Stimulated activated naive CD8-positive, alpha-beta T cell treated with anti-CD3 and anti-CD28 coated beads, Interleukin-15, Interleukin-2, amounts not matched to agents 100 U/mL and 50 U/mL, for 24 hours (primary cell): ENCODE results near the gene ANO2.
A peak's percentile ranks its signal among the peaks of the same experiment; 100 is the strongest.
"Not testable (repeated sequence)": the region's sequence is repeated elsewhere in the genome, so short reads cannot be mapped to it uniquely, and the experiment has no call there.

Experiments used
- ATAC-seq: fragments of 150-1000 bp; cut with Tn5 transposase; one replicate; pipeline ENCODE4 v1.10.0; 2021
- DNase-seq: peaks from one replicate; pipeline ENCODE4 v3.0.0; 2021

ANO2 gene

GRCh38 chr12:5720381-5721005, 224.6 kb downstream of the ANO2 start:
- no peak for ATAC-seq
- no peak for DNase-seq

GRCh38 chr12:5718680-5719079, 226.4 kb downstream of the ANO2 start:
- DNase-seq: no peak
- ATAC-seq: no peak

- DNase-seq: no peak
Measured at GRCh38 chr12:5718073-5718472, 227.0 kb downstream of the ANO2 start.

GRCh38 chr12:5716976-5717375, 228.1 kb downstream of the ANO2 start:
- ATAC-seq (no peak), DNase-seq (no peak)

More at GRCh38 chr12:5718073-5718472, 227.0 kb downstream of the ANO2 start:
- ATAC-seq: no peak

GRCh38 chr12:5716201-5716600, 228.9 kb downstream of the ANO2 start:
- ATAC-seq: no peak

GRCh38 chr12:5715021-5715420, 230.0 kb downstream of the ANO2 start:
- DNase-seq (no peak), ATAC-seq (no peak)

More at GRCh38 chr12:5716201-5716600, 228.9 kb downstream of the ANO2 start:
- DNase-seq: no peak

- DNase-seq (no peak), ATAC-seq (no peak)
Measured at GRCh38 chr12:5713599-5714081, 231.4 kb downstream of the ANO2 start.

GRCh38 chr12:5710260-5710878, 234.7 kb downstream of the ANO2 start:
- ATAC-seq: no peak
- no peak for DNase-seq

- ATAC-seq (peak; percentile 32), DNase-seq (no peak)
Measured at GRCh38 chr12:5708371-5708770, 236.7 kb downstream of the ANO2 start.

- DNase-seq (no peak), ATAC-seq (no peak)
Measured at GRCh38 chr12:5706247-5706646, 238.8 kb downstream of the ANO2 start.

GRCh38 chr12:5705791-5706190, 239.3 kb downstream of the ANO2 start:
- ATAC-seq (no peak), DNase-seq (no peak)

- no peak for DNase-seq
Measured at GRCh38 chr12:5694759-5695409, 250.2 kb downstream of the ANO2 start.

GRCh38 chr12:5692850-5693249, 252.2 kb downstream of the ANO2 start:
- DNase-seq (no peak), ATAC-seq (no peak)

More at GRCh38 chr12:5694759-5695409, 250.2 kb downstream of the ANO2 start:
- ATAC-seq: no peak

- no peak for ATAC-seq
- no peak for DNase-seq
Measured at GRCh38 chr12:5691943-5692342, 253.1 kb downstream of the ANO2 start.

- ATAC-seq (no peak), DNase-seq (no peak)
Measured at GRCh38 chr12:5690240-5690639, 254.8 kb downstream of the ANO2 start.

- DNase-seq: no peak
Measured at GRCh38 chr12:5689773-5690172, 255.3 kb downstream of the ANO2 start.

GRCh38 chr12:5688226-5688625, 256.8 kb downstream of the ANO2 start:
- ATAC-seq (no peak), DNase-seq (no peak)

More at GRCh38 chr12:5689773-5690172, 255.3 kb downstream of the ANO2 start:
- no peak for ATAC-seq

- ATAC-seq: no peak
- no peak for DNase-seq
Measured at GRCh38 chr12:5685935-5686334, 259.1 kb downstream of the ANO2 start.

GRCh38 chr12:5684989-5685388, 260.1 kb downstream of the ANO2 start:
- no peak for ATAC-seq

GRCh38 chr12:5682581-5682980, 262.5 kb downstream of the ANO2 start:
- DNase-seq (no peak), ATAC-seq (no peak)

More at GRCh38 chr12:5684989-5685388, 260.1 kb downstream of the ANO2 start:
- DNase-seq: no peak

- DNase-seq: no peak
- no peak for ATAC-seq
Measured at GRCh38 chr12:5678176-5678575, 266.9 kb downstream of the ANO2 start.

- not testable (repeated sequence) for DNase-seq, ATAC-seq
Measured at GRCh38 chr12:5669624-5670023, 275.4 kb downstream of the ANO2 start.

- DNase-seq (no peak), ATAC-seq (no peak)
Measured at GRCh38 chr12:5665615-5666014, 279.4 kb downstream of the ANO2 start.
